Vagina (tissue), 2 donors: Measurements from ENCODE around the gene CYTIP. TPM values are rescaled to one million over a fixed set of nuclear protein-coding genes. Genes with fewer than 3 reads are reported as not detected.

Experiments used
- DNase-seq, 2 donors: peaks; one replicate each; pipeline ENCODE4 v3.0.0-alpha.2; 2017; ENCODE audit errors: extremely low spot score in 2 of 2
- H3K27ac ChIP-seq: fragments of 200-600 bp; sonication (generic); one replicate; pipeline ENCODE4 v1.5.1; 2019
- H3K27me3 ChIP-seq: fragments of 200-600 bp; sonication (generic); one replicate; pipeline ENCODE4 v1.5.1; 2019
- H3K36me3 ChIP-seq, 2 donors: fragments of 200-600 bp; sonication (generic); one replicate each; pipeline ENCODE4 v1.5.1; 2017 to 2019
- H3K4me1 ChIP-seq: fragments of 200-600 bp; sonication (generic); one replicate; pipeline ENCODE4 v1.5.1; 2019
- H3K4me3 ChIP-seq, 2 donors: fragments of 200-600 bp; sonication (generic); 1 replicate in 1 of 2; 2 replicates in 1 of 2; pipeline ENCODE4 v1.5.1; 2016 to 2019
- H3K9me3 ChIP-seq: fragments of 200-600 bp; sonication (generic); one replicate; pipeline ENCODE4 v1.5.1; 2019
- POLR2A ChIP-seq, 2 donors: fragments of 450-650 bp; IDR thresholded peaks; one replicate each; pipeline ENCODE4 v1.6.1; 2017; ENCODE audit warnings: antibody characterized with exemption in 2 of 2, mild to moderate bottlenecking in 2 of 2, moderate library complexity in 2 of 2
- POLR2AphosphoS5 ChIP-seq, 2 donors: sonication (generic); formaldehyde crosslinking; IDR thresholded peaks; one replicate each; pipeline ENCODE4 v1.9.0; 2017; ENCODE audit warnings: antibody characterized with exemption in 2 of 2, mild to moderate bottlenecking in 2 of 2, low read depth in 1 of 2; ENCODE audit not compliant: insufficient read depth in 1 of 2
- intact Hi-C: fragments of 100-400 bp; cut with DNase I; formaldehyde crosslinking; loops from one replicate; pipeline ENCODE4 v1.15.1; 2023
- total RNA-seq: library from RNA; depleted of rRNA; stranded (reverse); fragments of >200 nt; gene quantifications from one replicate; pipeline ENCODE4 v1.2.3, GENCODE V29; 2016
- TF ChIP-seq, protein P1 (sequence below), 3 experiments: fragments of 450-650 bp in 2 of 3; fragments of 200-600 bp in 1 of 3; sonication (generic) in 1 of 3; IDR thresholded peaks; one replicate each; pipeline ENCODE4 v1.5.1; 2017 to 2019; ENCODE audit warnings: antibody characterized with exemption in 3 of 3, mild to moderate bottlenecking in 2 of 3, moderate library complexity in 2 of 3

Gene CYTIP
- total RNA-seq, 1 donor from 2014 or later, result 12.5 TPM

DNA sequence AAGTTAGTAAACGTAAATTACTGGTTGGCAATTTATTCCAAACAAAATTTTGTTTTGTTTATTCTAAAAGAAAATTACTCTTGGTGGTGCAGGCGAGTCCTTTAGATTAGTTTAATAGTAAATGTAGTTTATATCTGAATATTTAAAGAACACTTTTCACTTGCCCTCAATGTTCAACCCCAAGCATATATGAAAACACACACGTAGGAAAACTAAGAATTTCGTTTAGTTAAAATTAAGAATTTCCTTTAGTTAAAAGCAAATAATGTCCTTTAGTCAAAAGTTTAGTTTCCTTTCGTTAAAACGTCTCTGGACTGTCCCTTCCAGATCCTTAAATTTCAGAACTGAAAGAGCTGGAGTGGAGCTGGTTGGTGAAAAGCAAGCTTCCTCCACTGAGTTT is 19.1 kb upstream of the CYTIP start:
- Histone ChIP-seq H3K4me1 (no peaks in the 10 kb centered on the region), H3K9me3 (no peaks in the 10 kb centered on the region), H3K4me3 (no peak overlapping the region), H3K27me3 (no peaks in the 10 kb centered on the region), H3K36me3 (no peaks in the 10 kb centered on the region), H3K27ac (no peak overlapping the region)
- intact Hi-C loops, result no loop called here
- no peak for DNase-seq
- TF ChIP-seq, protein P1, sequence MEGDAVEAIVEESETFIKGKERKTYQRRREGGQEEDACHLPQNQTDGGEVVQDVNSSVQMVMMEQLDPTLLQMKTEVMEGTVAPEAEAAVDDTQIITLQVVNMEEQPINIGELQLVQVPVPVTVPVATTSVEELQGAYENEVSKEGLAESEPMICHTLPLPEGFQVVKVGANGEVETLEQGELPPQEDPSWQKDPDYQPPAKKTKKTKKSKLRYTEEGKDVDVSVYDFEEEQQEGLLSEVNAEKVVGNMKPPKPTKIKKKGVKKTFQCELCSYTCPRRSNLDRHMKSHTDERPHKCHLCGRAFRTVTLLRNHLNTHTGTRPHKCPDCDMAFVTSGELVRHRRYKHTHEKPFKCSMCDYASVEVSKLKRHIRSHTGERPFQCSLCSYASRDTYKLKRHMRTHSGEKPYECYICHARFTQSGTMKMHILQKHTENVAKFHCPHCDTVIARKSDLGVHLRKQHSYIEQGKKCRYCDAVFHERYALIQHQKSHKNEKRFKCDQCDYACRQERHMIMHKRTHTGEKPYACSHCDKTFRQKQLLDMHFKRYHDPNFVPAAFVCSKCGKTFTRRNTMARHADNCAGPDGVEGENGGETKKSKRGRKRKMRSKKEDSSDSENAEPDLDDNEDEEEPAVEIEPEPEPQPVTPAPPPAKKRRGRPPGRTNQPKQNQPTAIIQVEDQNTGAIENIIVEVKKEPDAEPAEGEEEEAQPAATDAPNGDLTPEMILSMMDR (IDR thresholded peaks at IDR 0.05), result no peak
- no peak for TF ChIP-seq POLR2A (IDR thresholded peaks at IDR 0.05)
- no peak for TF ChIP-seq POLR2AphosphoS5 (IDR thresholded peaks at IDR 0.05; ENCODE audit: insufficient read depth in 1 of 2, low read depth in 1 of 2)

- Histone ChIP-seq H3K27me3 (no peaks in the 10 kb centered on the region), H3K27ac (no peak overlapping the region), H3K4me3 (no peak overlapping the region), H3K9me3 (no peaks in the 10 kb centered on the region), H3K36me3 (no peaks in the 10 kb centered on the region), H3K4me1 (no peaks in the 10 kb centered on the region)
- no peak for TF ChIP-seq POLR2A (IDR thresholded peaks at IDR 0.05)
- TF ChIP-seq, protein P1 (IDR thresholded peaks at IDR 0.05), result no peak
- TF ChIP-seq POLR2AphosphoS5 (IDR thresholded peaks at IDR 0.05; ENCODE audit: insufficient read depth in 1 of 2, low read depth in 1 of 2), result no peak
- intact Hi-C loops, result no loop called here
- DNase-seq, result no peak
Measured at GRCh38 chr2:157460897-157461296, 17.0 kb upstream of the CYTIP start.

DNA sequence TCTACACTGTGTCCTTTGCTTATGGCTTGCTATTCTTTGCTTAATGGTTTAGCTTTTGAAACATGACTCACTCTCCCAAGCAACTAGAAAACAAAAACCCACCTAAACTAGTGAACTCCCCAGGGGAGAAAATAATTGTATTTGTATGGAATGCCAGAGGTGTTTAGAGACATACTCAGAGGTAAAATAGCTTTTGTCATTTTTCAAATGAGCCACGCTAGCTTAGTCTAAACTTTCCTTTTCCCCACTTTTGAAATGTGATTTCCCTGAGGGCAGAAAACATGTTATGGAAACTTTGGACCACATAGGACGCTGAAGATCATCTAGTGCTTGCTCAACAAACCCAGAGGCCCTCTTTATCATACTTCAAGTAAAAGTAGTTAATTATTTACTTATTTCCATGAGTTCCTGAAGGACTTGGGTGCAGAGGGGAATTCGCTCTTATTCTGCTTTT is 16.5 kb upstream of the CYTIP start:
- DNase-seq, result no peak
- intact Hi-C loops, result no loop called here
- H3K4me1 ChIP-seq, result no peaks in the 10 kb centered on the region
- no peaks in the 10 kb centered on the region for H3K27me3 ChIP-seq
- TF ChIP-seq POLR2AphosphoS5 (IDR thresholded peaks at IDR 0.05; ENCODE audit: insufficient read depth in 1 of 2, low read depth in 1 of 2), result no peak
- TF ChIP-seq, protein P1 (IDR thresholded peaks at IDR 0.05), result no peak
- TF ChIP-seq POLR2A (IDR thresholded peaks at IDR 0.05), result no peak
- no peaks in the 10 kb centered on the region for H3K9me3 ChIP-seq
- no peak overlapping the region for H3K27ac ChIP-seq
- no peak overlapping the region for H3K4me3 ChIP-seq
- H3K36me3 ChIP-seq, result no peaks in the 10 kb centered on the region

DNA sequence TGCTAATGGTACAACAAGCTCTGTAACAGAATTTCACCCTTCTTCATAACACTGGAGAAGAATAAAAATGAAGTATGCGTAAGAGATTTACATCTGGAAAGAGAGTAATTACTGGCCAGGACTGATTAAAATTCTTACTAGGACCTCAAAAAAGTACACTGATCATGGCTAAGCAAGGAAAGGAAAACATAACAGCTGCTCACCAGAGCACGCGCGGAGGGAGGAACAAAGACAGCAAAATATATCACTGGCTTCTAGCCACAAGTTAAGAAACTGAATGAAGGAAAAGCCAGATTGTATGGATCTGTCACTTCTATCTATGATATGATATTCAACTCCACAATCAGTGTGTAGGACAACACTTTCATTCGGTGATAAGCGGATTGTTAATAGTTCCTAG is 15.6 kb upstream of the CYTIP start:
- DNase-seq, result no peak
- no peak overlapping the region for H3K4me3 ChIP-seq
- TF ChIP-seq POLR2AphosphoS5 (IDR thresholded peaks at IDR 0.05; ENCODE audit: insufficient read depth in 1 of 2, low read depth in 1 of 2) (no peak), POLR2A (IDR thresholded peaks at IDR 0.05) (no peak)
- TF ChIP-seq, protein P1 (IDR thresholded peaks at IDR 0.05), result no peak
- no peaks in the 10 kb centered on the region for H3K27me3 ChIP-seq
- no peaks in the 10 kb centered on the region for H3K36me3 ChIP-seq
- H3K27ac ChIP-seq, result no peak overlapping the region
- intact Hi-C loops, result no loop called here
- H3K9me3 ChIP-seq, result no peaks in the 10 kb centered on the region
- no peaks in the 10 kb centered on the region for H3K4me1 ChIP-seq

DNA sequence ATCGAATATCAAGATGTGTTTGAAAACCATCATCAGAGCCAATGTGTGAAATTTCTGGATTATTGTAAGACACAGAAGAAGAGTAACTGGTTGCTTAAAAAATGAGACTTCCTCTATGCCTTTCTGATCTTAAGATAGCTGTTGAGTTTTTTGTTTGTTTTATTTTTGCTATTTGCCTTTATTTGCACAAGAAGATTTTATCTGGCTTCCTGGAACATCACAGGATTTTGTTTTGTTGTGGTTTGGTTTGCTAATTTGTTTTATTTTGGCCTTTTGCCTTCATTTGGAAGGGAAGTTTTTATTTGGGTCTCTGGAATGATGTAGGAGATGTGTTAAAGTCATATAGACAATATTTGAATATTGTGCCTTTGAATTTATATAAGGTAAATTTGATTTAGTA is 3.9 kb upstream of the CYTIP start:
- TF ChIP-seq POLR2A (IDR thresholded peaks at IDR 0.05) (no peak), POLR2AphosphoS5 (IDR thresholded peaks at IDR 0.05; ENCODE audit: insufficient read depth in 1 of 2, low read depth in 1 of 2) (no peak)
- TF ChIP-seq, protein P1 (IDR thresholded peaks at IDR 0.05), result no peak

More for the DNA sequence above, 3.9 kb upstream of the CYTIP start:
- no peak overlapping the region for H3K4me3 ChIP-seq
- no peak overlapping the region for H3K27ac ChIP-seq
- intact Hi-C loops, result no loop called here
- no peaks in the 10 kb centered on the region for H3K27me3 ChIP-seq
- H3K4me1 ChIP-seq, result no peaks in the 10 kb centered on the region
- DNase-seq, result no peak
- no peaks in the 10 kb centered on the region for H3K36me3 ChIP-seq
- no peaks in the 10 kb centered on the region for H3K9me3 ChIP-seq
